Ascending aorta (tissue), 2 donors: Measurements from ENCODE around the gene ZYG11B. TPM values are rescaled to one million over a fixed set of nuclear protein-coding genes. Genes with fewer than 3 reads are reported as not detected.
"Not testable (repeated sequence)": the region's sequence is repeated elsewhere in the genome, so short reads cannot be mapped to it uniquely, and the experiment has no call there.

ENCODE experiments used
- DNase-seq, 2 donors: peaks; one replicate each; pipeline ENCODE4 v3.0.0-alpha.2; 2019; ENCODE audit warnings: low spot score in 2 of 2
- H3K27ac ChIP-seq, 2 donors: fragments of 200-600 bp; sonication (generic); one replicate each; pipeline ENCODE4 v1.5.1; 2016 to 2017; ENCODE audit warnings: mild to moderate bottlenecking in 1 of 2
- H3K27me3 ChIP-seq: fragments of 200-600 bp; sonication (generic); one replicate; pipeline ENCODE4 v1.5.1; 2017
- H3K36me3 ChIP-seq, 2 donors: fragments of 200-600 bp; sonication (generic); one replicate each; pipeline ENCODE4 v1.5.1; 2016
- H3K4me1 ChIP-seq, 2 donors: fragments of 200-600 bp; sonication (generic); one replicate each; pipeline ENCODE4 v1.5.1; 2016 to 2017; ENCODE audit warnings: mild to moderate bottlenecking in 1 of 2
- H3K4me3 ChIP-seq, 2 donors: fragments of 200-600 bp; sonication (generic); one replicate each; pipeline ENCODE4 v1.5.1; 2016 to 2017; ENCODE audit warnings: mild to moderate bottlenecking in 1 of 2
- H3K9me3 ChIP-seq, 2 donors: fragments of 200-600 bp; sonication (generic); one replicate each; pipeline ENCODE4 v1.5.1; 2016
- CTCF ChIP-seq, 3 experiments: fragments of 200-600 bp in 2 of 3; fragments of 450-650 bp in 1 of 3; sonication (generic) in 2 of 3; IDR thresholded peaks; one replicate each; pipeline ENCODE4 v1.5.1; 2016 to 2019; ENCODE audit warnings: antibody characterized with exemption in 3 of 3, mild to moderate bottlenecking in 1 of 3, moderate library complexity in 1 of 3
- intact Hi-C: fragments of 100-400 bp; cut with DNase I; formaldehyde crosslinking; loops from one replicate; pipeline ENCODE4 v1.15.1; 2023
- total RNA-seq: library from RNA; depleted of rRNA; stranded (reverse); fragments of >200 nt; gene quantifications from one replicate; pipeline ENCODE4 v1.1.0, GENCODE V29; 2016

The ZYG11B gene
- total RNA-seq, 1 donor from 2014 or later: 17.5 TPM

GRCh38 chr1:52691821-52692220 lies 34.4 kb upstream of the ZYG11B start:
- Histone ChIP-seq H3K9me3 (no peaks in the 10 kb centered on the region), H3K27me3 (no peaks in the 10 kb centered on the region), H3K27ac (no peak overlapping the region), H3K36me3 (peaks cover 19 to 24% of the 10 kb centered on the region in 2 donors), H3K4me3 (no peak overlapping the region), H3K4me1 (no peaks in the 10 kb centered on the region)
- intact Hi-C loops: loop anchor here (10.0 kb wide), 1 partner anchor 287 kb away; the partner anchor contains the start of genes ORC1 and PRPF38A
- TF ChIP-seq CTCF (IDR thresholded peaks at IDR 0.05): no peak
- DNase-seq: no peak

- H3K27me3 ChIP-seq: no peaks in the 10 kb centered on the region
- DNase-seq: no peak
- intact Hi-C loops: loop anchor here (10.0 kb wide), 1 partner anchor 288 kb away; the partner anchor contains the start of genes ORC1 and PRPF38A
- H3K9me3 ChIP-seq: no peaks in the 10 kb centered on the region
- peaks cover 0 to 3% of the 10 kb centered on the region in 2 donors for H3K4me1 ChIP-seq
- no peak overlapping the region for H3K4me3 ChIP-seq
- TF ChIP-seq CTCF (IDR thresholded peaks at IDR 0.05): no peak
- no peak overlapping the region for H3K27ac ChIP-seq
- peaks cover 11 to 15% of the 10 kb centered on the region in 2 donors for H3K36me3 ChIP-seq
Observed at GRCh38 chr1:52692697-52693096, 33.6 kb upstream of the ZYG11B start.

- H3K27ac ChIP-seq, H3K27me3 ChIP-seq, H3K4me1 ChIP-seq, H3K4me3 ChIP-seq, H3K9me3 ChIP-seq, DNase-seq: not testable (repeated sequence)
- intact Hi-C loops: loop anchor here (10.0 kb wide), 1 partner anchor 289 kb away; the partner anchor contains the start of genes ORC1 and PRPF38A
- H3K36me3 ChIP-seq: peaks cover 9 to 12% of the 10 kb centered on the region in 2 donors
Observed at GRCh38 chr1:52693351-52693750, 32.9 kb upstream of the ZYG11B start.

GRCh38 chr1:52693843-52694242 lies 32.4 kb upstream of the ZYG11B start:
- intact Hi-C loops: loop anchor here (10.0 kb wide), 1 partner anchor 289 kb away; the partner anchor contains the start of genes ORC1 and PRPF38A
- no peak for DNase-seq
- Histone ChIP-seq H3K4me1 (peaks cover 0 to 3% of the 10 kb centered on the region in 2 donors), H3K27me3 (no peaks in the 10 kb centered on the region), H3K9me3 (no peaks in the 10 kb centered on the region), H3K4me3 (no peak overlapping the region), H3K27ac (no peak overlapping the region), H3K36me3 (peaks cover 9 to 12% of the 10 kb centered on the region in 2 donors)
- TF ChIP-seq CTCF (IDR thresholded peaks at IDR 0.05): no peak

- peaks cover 9 to 12% of the 10 kb centered on the region in 2 donors for H3K36me3 ChIP-seq
- no peak overlapping the region for H3K27ac ChIP-seq
- intact Hi-C loops: loop anchor here (5.0 to 10.0 kb wide), 2 partner anchors 291 to 328 kb away; partner anchors contain the start of genes CC2D1B, ORC1 and PRPF38A
- no peak for TF ChIP-seq CTCF (IDR thresholded peaks at IDR 0.05)
- DNase-seq: peak in 1 of 2 donors; percentile 21
- no peak overlapping the region for H3K4me3 ChIP-seq
- no peaks in the 10 kb centered on the region for H3K9me3 ChIP-seq
- H3K4me1 ChIP-seq: peaks cover 0 to 3% of the 10 kb centered on the region in 2 donors
- H3K27me3 ChIP-seq: no peaks in the 10 kb centered on the region
Observed at GRCh38 chr1:52695627-52696026, 30.6 kb upstream of the ZYG11B start.

GRCh38 chr1:52697795-52698674 lies 28.2 kb upstream of the ZYG11B start, which contains the start of gene COA7:
Gene COA7 (minus strand): TSS chr1:52698347. CDS start chr1:52698326, 21 bp downstream.
- DNase-seq: peak; percentile 27 to 90
- intact Hi-C loops: loop anchor here (2.0 to 10.0 kb wide), 3 partner anchors 145 to 331 kb away; partner anchors contain the start of genes CC2D1B, ORC1, PRPF38A and TUT4
- Histone ChIP-seq H3K4me1 (peaks cover 0 to 3% of the 10 kb centered on the region in 2 donors), H3K4me3 (peak within 1 kb of the TSS; percentile 71 to 85), H3K27me3 (no peaks in the 10 kb centered on the region), H3K36me3 (no peaks in the 10 kb centered on the region), H3K9me3 (no peaks in the 10 kb centered on the region), H3K27ac (peak within 1 kb of the TSS; percentile 78 to 85)
- TF ChIP-seq CTCF (IDR thresholded peaks at IDR 0.05): no peak
